HG02938 (cell line): ENCODE data around the gene UBE2Q1.

Experiments
- ATAC-seq: cut with Tn5 transposase; IDR thresholded peaks from one replicate; pipeline ENCODE4 v1.9.1; 2021; ENCODE audit warnings: mild to moderate bottlenecking, moderate library complexity; ENCODE audit not compliant: unreplicated experiment

Gene UBE2Q1

GRCh38 chr1:154577346-154578057 is 19.0 kb upstream of the UBE2Q1 start:
- ATAC-seq, result no peak

GRCh38 chr1:154575951-154576566 is 17.6 kb upstream of the UBE2Q1 start:
- no peak for ATAC-seq

- ATAC-seq, result no peak
Measured at GRCh38 chr1:154575147-154575927, 16.9 kb upstream of the UBE2Q1 start.

- ATAC-seq, result no peak
Measured at GRCh38 chr1:154574716-154575115, 16.3 kb upstream of the UBE2Q1 start.

- ATAC-seq, result no peak
Measured at GRCh38 chr1:154573168-154573510, 14.7 kb upstream of the UBE2Q1 start.

- ATAC-seq, result no peak
Measured at GRCh38 chr1:154572468-154573167, 14.2 kb upstream of the UBE2Q1 start.

- no peak for ATAC-seq
Measured at GRCh38 chr1:154571964-154572288, 13.5 kb upstream of the UBE2Q1 start.

GRCh38 chr1:154571244-154571963 is 12.9 kb upstream of the UBE2Q1 start:
- no peak for ATAC-seq

- no peak for ATAC-seq
Measured at GRCh38 chr1:154568157-154568815, 9.8 kb upstream of the UBE2Q1 start.

GRCh38 chr1:154567386-154568156 is 9.1 kb upstream of the UBE2Q1 start, which contains the start of gene CHRNB2:
CHRNB2 (plus strand) TSS chr1:154567778; CDS start chr1:154568045, 267 bp downstream.
- no peak for ATAC-seq

- no peak for ATAC-seq
Measured at GRCh38 chr1:154565876-154566275, 7.4 kb upstream of the UBE2Q1 start.

- ATAC-seq, result peak; percentile 39
Measured at GRCh38 chr1:154559466-154560044, 1.1 kb upstream of the UBE2Q1 start.

- peak; percentile 88 for ATAC-seq
Measured at GRCh38 chr1:154558720-154559465, 431 bp upstream of the UBE2Q1 start.

- no peak for ATAC-seq
Measured at GRCh38 chr1:154557248-154557938, 1.1 kb downstream of the UBE2Q1 start.

GRCh38 chr1:154556422-154556821 is 2.0 kb downstream of the UBE2Q1 start:
- ATAC-seq, result no peak

- ATAC-seq, result no peak
Measured at GRCh38 chr1:154553056-154554030, 5.1 kb downstream of the UBE2Q1 start.

- no peak for ATAC-seq
Measured at GRCh38 chr1:154552036-154552435, 6.4 kb downstream of the UBE2Q1 start.
